RWPE1 (cell line): Measurements from ENCODE around the gene PADI2.

Experiments used
- CTCF ChIA-PET: fragments of 350-600 bp; sonication (Branson Sonifier 250); formaldehyde crosslinking; extraction: SDS; loops from one replicate; lab custom pipeline; 2021; lab: Yijun Ruan, JAX
- POLR2A ChIA-PET: fragments of 400-600 bp; formaldehyde crosslinking; extraction: SDS; loops from one replicate; lab custom pipeline; 2020; ENCODE audit warnings: antibody characterized with exemption; ENCODE audit not compliant: low non-redundant PET; lab: Yijun Ruan, JAX
- DNase-seq: peaks from one replicate; pipeline ENCODE4 v3.0.0; 2012; ENCODE audit warnings: low spot score
- H3K27ac ChIP-seq: fragments of 450-650 bp; 2 replicates; pipeline ENCODE4 v1.5.1; 2017
- CTCF ChIP-seq: fragments of 450-650 bp; conservative IDR thresholded peaks from 2 replicates; pipeline ENCODE4 v1.5.1; 2017; ENCODE audit warnings: low read depth, mild to moderate bottlenecking

The PADI2 gene

GRCh38 chr1:17158961-17159360, 39.7 kb upstream of the PADI2 start:
- no peak for TF ChIP-seq CTCF
- ChIA-PET CTCF (no interaction called here), POLR2A (no interaction called here)
- H3K27ac ChIP-seq = no peak overlapping the region; the same call in 1 of the 2 replicates
- no peak for DNase-seq

GRCh38 chr1:17156108-17156507, 36.9 kb upstream of the PADI2 start:
- DNase-seq = no peak
- CTCF ChIA-PET = no interaction called here
- H3K27ac ChIP-seq = no peak overlapping the region
- TF ChIP-seq CTCF = no peak
- POLR2A ChIA-PET = no interaction called here

GRCh38 chr1:17155257-17155920, 36.1 kb upstream of the PADI2 start:
- POLR2A ChIA-PET = no interaction called here
- CTCF ChIA-PET = no interaction called here
- TF ChIP-seq CTCF = no peak

GRCh38 chr1:17149771-17150170, 30.5 kb upstream of the PADI2 start:
- DNase-seq = no peak
- no peak overlapping the region for H3K27ac ChIP-seq
- ChIA-PET CTCF (no interaction called here), POLR2A (no interaction called here)
- no peak for TF ChIP-seq CTCF

More at GRCh38 chr1:17155257-17155920, 36.1 kb upstream of the PADI2 start:
- DNase-seq = no peak
- H3K27ac ChIP-seq = no peak overlapping the region

- ChIA-PET CTCF (no interaction called here), POLR2A (no interaction called here)
- TF ChIP-seq CTCF = no peak
- no peak overlapping the region for H3K27ac ChIP-seq
- no peak for DNase-seq
Observed at GRCh38 chr1:17148950-17149608, 29.8 kb upstream of the PADI2 start.

GRCh38 chr1:17145648-17146047, 26.4 kb upstream of the PADI2 start:
- no peak for DNase-seq
- ChIA-PET CTCF (no interaction called here), POLR2A (no interaction called here)
- H3K27ac ChIP-seq = no peak overlapping the region
- TF ChIP-seq CTCF = no peak
